ENCODE measurements around the gene SMAD9. TPM values are rescaled to one million over a fixed set of nuclear protein-coding genes. Genes with fewer than 3 reads are reported as not detected.
A peak's percentile ranks its signal among the peaks of the same experiment; 100 is the strongest.

Gene SMAD9
- total RNA-seq, 1 donor: 4.7 TPM

GRCh38 chr13:36912973-36913372 lies 7.1 kb downstream of the SMAD9 start:
- Histone ChIP-seq H3K79me2 (ENCODE audit: insufficient read depth, low read length) (peaks cover 48% of the 10 kb centered on the region), H3K36me3 (ENCODE audit: insufficient read depth, low read length) (no peaks in the 10 kb centered on the region), H3K4me3 (ENCODE audit: insufficient read depth, low read length) (no peak overlapping the region), H3K9me3 (ENCODE audit: low read depth, low read length) (no peaks in the 10 kb centered on the region), H2AFZ (ENCODE audit: low read length) (no peak overlapping the region), H3K27me3 (ENCODE audit: insufficient read depth, low read length) (no peaks in the 10 kb centered on the region), H3K4me1 (ENCODE audit: insufficient read depth, low read length) (no peaks in the 10 kb centered on the region), H3K4me2 (ENCODE audit: insufficient read depth, low read length) (no peak overlapping the region), H3K27ac (ENCODE audit: low read depth, low read length) (no peak overlapping the region), H4K20me1 (ENCODE audit: insufficient read depth, low read length) (peaks cover 3% of the 10 kb centered on the region)
- TF ChIP-seq, protein P1, sequence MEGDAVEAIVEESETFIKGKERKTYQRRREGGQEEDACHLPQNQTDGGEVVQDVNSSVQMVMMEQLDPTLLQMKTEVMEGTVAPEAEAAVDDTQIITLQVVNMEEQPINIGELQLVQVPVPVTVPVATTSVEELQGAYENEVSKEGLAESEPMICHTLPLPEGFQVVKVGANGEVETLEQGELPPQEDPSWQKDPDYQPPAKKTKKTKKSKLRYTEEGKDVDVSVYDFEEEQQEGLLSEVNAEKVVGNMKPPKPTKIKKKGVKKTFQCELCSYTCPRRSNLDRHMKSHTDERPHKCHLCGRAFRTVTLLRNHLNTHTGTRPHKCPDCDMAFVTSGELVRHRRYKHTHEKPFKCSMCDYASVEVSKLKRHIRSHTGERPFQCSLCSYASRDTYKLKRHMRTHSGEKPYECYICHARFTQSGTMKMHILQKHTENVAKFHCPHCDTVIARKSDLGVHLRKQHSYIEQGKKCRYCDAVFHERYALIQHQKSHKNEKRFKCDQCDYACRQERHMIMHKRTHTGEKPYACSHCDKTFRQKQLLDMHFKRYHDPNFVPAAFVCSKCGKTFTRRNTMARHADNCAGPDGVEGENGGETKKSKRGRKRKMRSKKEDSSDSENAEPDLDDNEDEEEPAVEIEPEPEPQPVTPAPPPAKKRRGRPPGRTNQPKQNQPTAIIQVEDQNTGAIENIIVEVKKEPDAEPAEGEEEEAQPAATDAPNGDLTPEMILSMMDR (IDR thresholded peaks at IDR 0.05; ENCODE audit: extremely low read depth, low read depth, low read length): no peak
- DNase-seq (ENCODE audit: insufficient read length, low spot score, missing footprints): no peak

GRCh38 chr13:36912369-36912768 lies 7.7 kb downstream of the SMAD9 start:
- no peak overlapping the region for H3K27ac ChIP-seq (ENCODE audit: low read depth, low read length)
- H2AFZ ChIP-seq (ENCODE audit: low read length): peak overlapping the region; percentile 3
- DNase-seq (ENCODE audit: insufficient read length, low spot score, missing footprints): no peak
- H4K20me1 ChIP-seq (ENCODE audit: insufficient read depth, low read length): peaks cover 3% of the 10 kb centered on the region
- TF ChIP-seq, protein P1 (IDR thresholded peaks at IDR 0.05; ENCODE audit: extremely low read depth, low read depth, low read length): no peak
- H3K9me3 ChIP-seq (ENCODE audit: low read depth, low read length): no peaks in the 10 kb centered on the region
- H3K79me2 ChIP-seq (ENCODE audit: insufficient read depth, low read length): peaks cover 43% of the 10 kb centered on the region
- no peak overlapping the region for H3K4me3 ChIP-seq (ENCODE audit: insufficient read depth, low read length)
- H3K27me3 ChIP-seq (ENCODE audit: insufficient read depth, low read length): no peaks in the 10 kb centered on the region
- no peak overlapping the region for H3K4me2 ChIP-seq (ENCODE audit: insufficient read depth, low read length)
- no peaks in the 10 kb centered on the region for H3K36me3 ChIP-seq (ENCODE audit: insufficient read depth, low read length)
- H3K4me1 ChIP-seq (ENCODE audit: insufficient read depth, low read length): no peaks in the 10 kb centered on the region

- Histone ChIP-seq H3K36me3 (ENCODE audit: insufficient read depth, low read length) (no peaks in the 10 kb centered on the region), H3K27ac (ENCODE audit: low read depth, low read length) (no peak overlapping the region), H3K4me3 (ENCODE audit: insufficient read depth, low read length) (no peak overlapping the region), H3K27me3 (ENCODE audit: insufficient read depth, low read length) (no peaks in the 10 kb centered on the region), H3K4me1 (ENCODE audit: insufficient read depth, low read length) (no peaks in the 10 kb centered on the region), H3K4me2 (ENCODE audit: insufficient read depth, low read length) (no peak overlapping the region), H4K20me1 (ENCODE audit: insufficient read depth, low read length) (peaks cover 3% of the 10 kb centered on the region), H3K79me2 (ENCODE audit: insufficient read depth, low read length) (peaks cover 28% of the 10 kb centered on the region), H2AFZ (ENCODE audit: low read length) (no peak overlapping the region), H3K9me3 (ENCODE audit: low read depth, low read length) (no peaks in the 10 kb centered on the region)
- no peak for DNase-seq (ENCODE audit: insufficient read length, low spot score, missing footprints)
- TF ChIP-seq, protein P1 (IDR thresholded peaks at IDR 0.05; ENCODE audit: extremely low read depth, low read depth, low read length): no peak
Observed at GRCh38 chr13:36910545-36910944, 9.5 kb downstream of the SMAD9 start.

DNA sequence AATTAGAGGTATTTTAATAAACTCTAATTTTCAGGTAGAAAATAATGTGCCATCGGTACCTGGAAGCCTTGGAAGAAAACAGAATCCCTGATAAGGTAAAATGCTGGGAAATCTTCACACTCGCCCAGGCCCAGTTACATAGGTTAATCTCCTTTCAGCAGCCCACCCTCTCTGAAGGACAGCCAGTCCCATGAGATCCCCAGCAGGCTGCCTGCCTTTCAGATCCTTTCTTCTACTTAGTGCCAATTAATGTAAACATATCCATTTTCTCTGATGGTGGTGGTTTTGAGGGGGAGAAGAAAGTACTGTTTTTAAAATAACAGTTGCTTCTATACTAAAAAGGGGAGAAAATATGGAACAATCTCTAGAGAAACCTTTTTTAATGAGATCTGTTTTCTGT lies 12.2 kb downstream of the SMAD9 start:
- Histone ChIP-seq H3K27ac (ENCODE audit: low read depth, low read length) (no peak overlapping the region), H3K9me3 (ENCODE audit: low read depth, low read length) (no peaks in the 10 kb centered on the region), H3K4me2 (ENCODE audit: insufficient read depth, low read length) (no peak overlapping the region), H4K20me1 (ENCODE audit: insufficient read depth, low read length) (no peaks in the 10 kb centered on the region), H3K4me3 (ENCODE audit: insufficient read depth, low read length) (no peak overlapping the region), H2AFZ (ENCODE audit: low read length) (no peak overlapping the region), H3K36me3 (ENCODE audit: insufficient read depth, low read length) (no peaks in the 10 kb centered on the region), H3K4me1 (ENCODE audit: insufficient read depth, low read length) (no peaks in the 10 kb centered on the region), H3K79me2 (ENCODE audit: insufficient read depth, low read length) (peaks cover 18% of the 10 kb centered on the region), H3K27me3 (ENCODE audit: insufficient read depth, low read length) (no peaks in the 10 kb centered on the region)
- TF ChIP-seq, protein P1 (IDR thresholded peaks at IDR 0.05; ENCODE audit: extremely low read depth, low read depth, low read length): no peak
- no peak for DNase-seq (ENCODE audit: insufficient read length, low spot score, missing footprints)

All from osteoblast (primary cell).